Activated CD4-positive, alpha-beta T cell treated with anti-CD3 and anti-CD28 coated beads for 36 hours (primary cell): ENCODE data around the gene PDIA2. TPM values are rescaled to one million over a fixed set of nuclear protein-coding genes. Genes with fewer than 3 reads are reported as not detected.
A peak's percentile ranks its signal among the peaks of the same experiment; 100 is the strongest.

ENCODE experiments used
- ATAC-seq: fragments of 200-7000 bp; cut with Tn5 transposase; one replicate; pipeline ENCODE4 v1.10.0; 2021; ENCODE audit warnings: mild to moderate bottlenecking, moderate library complexity
- CTCF ChIA-PET: fragments of 350-600 bp; sonication (Branson Sonifier 250); formaldehyde crosslinking; loops from one replicate; lab custom pipeline; 2021; ENCODE audit warnings: antibody characterized with exemption; lab: Charles Lee
- POLR2A ChIA-PET: fragments of 350-600 bp; sonication (Branson Sonifier 250); formaldehyde crosslinking; loops from one replicate; lab custom pipeline; 2021; ENCODE audit warnings: antibody characterized with exemption, inconsistent platforms; lab: Charles Lee
- DNase-seq: peaks from one replicate; pipeline ENCODE4 v3.0.0-alpha.2; 2020
- H3K27ac Mint-ChIP-seq: one replicate; pipeline ENCODE4 v1.8.0; 2021; ENCODE audit warnings: mixed read lengths
- H3K27me3 Mint-ChIP-seq: one replicate; pipeline ENCODE4 v1.8.0; 2021; ENCODE audit warnings: mixed read lengths
- H3K36me3 Mint-ChIP-seq: one replicate; pipeline ENCODE4 v1.8.0; 2021; ENCODE audit warnings: low read depth, mixed read lengths
- H3K4me1 Mint-ChIP-seq: one replicate; pipeline ENCODE4 v1.8.0; 2021; ENCODE audit warnings: mixed read lengths
- H3K4me3 Mint-ChIP-seq: one replicate; pipeline ENCODE4 v1.8.0; 2021; ENCODE audit warnings: mild to moderate bottlenecking, moderate library complexity, mixed read lengths
- H3K9me3 Mint-ChIP-seq: one replicate; pipeline ENCODE4 v1.8.0; 2021; ENCODE audit warnings: low read depth, mixed read lengths
- intact Hi-C, 2 experiments: fragments of 100-400 bp; cut with DNase I in 1 of 2; cut with micrococcal nuclease in 1 of 2; formaldehyde crosslinking; loops; one replicate each; pipeline versions ENCODE4 v1.14.2 to v1.15.1; 2022 to 2024; cut with DNase I, micrococcal nuclease
- total RNA-seq, 2 experiments: library from RNA; stranded (reverse); gene quantifications; one replicate each; pipeline ENCODE4 v1.2.3, GENCODE V29; 2021

The PDIA2 gene
- not detected for total RNA-seq

- ATAC-seq: no peak
- Mint-ChIP-seq H3K9me3 (no peaks in the 10 kb centered on the region), H3K36me3 (peaks cover 12% of the 10 kb centered on the region), H3K4me3 (no peak within 1 kb of the TSS), H3K27ac (no peak within 1 kb of the TSS), H3K4me1 (peaks cover 3% of the 10 kb centered on the region), H3K27me3 (peaks cover 14% of the 10 kb centered on the region)
- ChIA-PET POLR2A (no interaction called here), CTCF (interaction anchor here (0.5 kb wide), 1 partner anchor 17 kb away, joined by 4 read pairs; no protein-coding TSS in a partner anchor)
- no peak for DNase-seq
- intact Hi-C loops: no loop called here
Observed at GRCh38 chr16:283033-283805, at the start of gene PDIA2. Gene PDIA2, plus strand, starts transcription at chr16:283164. Its CDS starts 6 bp downstream, at chr16:283170.

- Mint-ChIP-seq H3K36me3 (peaks cover 4% of the 10 kb centered on the region), H3K9me3 (no peaks in the 10 kb centered on the region), H3K27me3 (no peaks in the 10 kb centered on the region), H3K4me3 (peak within 1 kb of the TSS; percentile 90), H3K4me1 (peaks cover 17% of the 10 kb centered on the region), H3K27ac (peak within 1 kb of the TSS; percentile 96)
- ATAC-seq (peak; percentile 91), DNase-seq (peak; percentile 98)
- POLR2A ChIA-PET: interaction anchor here (0.6 to 1.4 kb wide), 11 partner anchors 10 to 267 kb away, joined by 3 to 13 read pairs (median 3); partner anchors contain the start of genes POLR3K and SNRNP25
- intact Hi-C loops: loop anchor here (1.0 to 2.0 kb wide), 12 partner anchors 96 to 1376 kb away; partner anchors contain the start of genes AXIN1 (in 2 of the 2), CAPN15 (in 1 of the 2), DECR2 (in 1 of the 2) and METTL26 (in 1 of the 2)
- CTCF ChIA-PET: interaction anchor here (0.6 to 1.8 kb wide), 15 partner anchors 8 to 1242 kb away, joined by 3 to 16 read pairs (median 4); partner anchors contain the start of gene RAB11FIP3
Observed at GRCh38 chr16:234468-235305, 48.3 kb upstream of the PDIA2 start, which contains the start of gene FAM234A. Gene FAM234A, plus strand, starts transcription at chr16:234821. Its CDS starts 19,593 bp downstream, at chr16:254414.

GRCh38 chr16:239948-240277 is 43.1 kb upstream of the PDIA2 start:
- H3K27ac Mint-ChIP-seq: no peak overlapping the region
- H3K36me3 Mint-ChIP-seq: peaks cover 6% of the 10 kb centered on the region
- intact Hi-C loops: no loop called here
- peaks cover 33% of the 10 kb centered on the region for H3K4me1 Mint-ChIP-seq
- no peak overlapping the region for H3K4me3 Mint-ChIP-seq
- DNase-seq: no peak
- ChIA-PET CTCF (interaction anchor here (1.2 to 1.3 kb wide), 2 partner anchors 12 to 16 kb away, joined by 3 to 5 read pairs; no protein-coding TSS in a partner anchor), POLR2A (interaction anchor here (0.6 kb wide), 2 partner anchors 12 to 1378 kb away, joined by 3 to 4 read pairs; no protein-coding TSS in a partner anchor)
- no peaks in the 10 kb centered on the region for H3K9me3 Mint-ChIP-seq
- no peaks in the 10 kb centered on the region for H3K27me3 Mint-ChIP-seq
- ATAC-seq: no peak

GRCh38 chr16:240559-240958 is 42.4 kb upstream of the PDIA2 start:
- peaks cover 27% of the 10 kb centered on the region for H3K4me1 Mint-ChIP-seq
- H3K9me3 Mint-ChIP-seq: no peaks in the 10 kb centered on the region
- H3K27ac Mint-ChIP-seq: no peak overlapping the region
- no peaks in the 10 kb centered on the region for H3K27me3 Mint-ChIP-seq
- ChIA-PET POLR2A (interaction anchor here (0.6 kb wide), 2 partner anchors 13 to 1377 kb away, joined by 3 to 4 read pairs; no protein-coding TSS in a partner anchor), CTCF (interaction anchor here (0.7 to 1.3 kb wide), 3 partner anchors 10 to 16 kb away, joined by 3 to 5 read pairs (median 3); no protein-coding TSS in a partner anchor)
- DNase-seq (no peak), ATAC-seq (no peak)
- intact Hi-C loops: no loop called here
- peaks cover 6% of the 10 kb centered on the region for H3K36me3 Mint-ChIP-seq
- no peak overlapping the region for H3K4me3 Mint-ChIP-seq

- Mint-ChIP-seq H3K4me1 (peaks cover 23% of the 10 kb centered on the region), H3K27ac (no peak overlapping the region), H3K9me3 (no peaks in the 10 kb centered on the region), H3K4me3 (no peak overlapping the region), H3K36me3 (peaks cover 3% of the 10 kb centered on the region), H3K27me3 (no peaks in the 10 kb centered on the region)
- intact Hi-C loops: no loop called here
- ChIA-PET CTCF (no interaction called here), POLR2A (no interaction called here)
- ATAC-seq (no peak), DNase-seq (no peak)
Observed at GRCh38 chr16:242281-242680, 40.7 kb upstream of the PDIA2 start.

GRCh38 chr16:243348-243747 is 39.6 kb upstream of the PDIA2 start:
- DNase-seq (no peak), ATAC-seq (no peak)
- CTCF ChIA-PET: interaction anchor here (0.9 to 1.7 kb wide), 2 partner anchors 8 to 136 kb away, joined by 4 to 7 read pairs; no protein-coding TSS in a partner anchor
- Mint-ChIP-seq H3K4me3 (no peak overlapping the region), H3K27me3 (no peaks in the 10 kb centered on the region), H3K4me1 (peaks cover 19% of the 10 kb centered on the region), H3K36me3 (peaks cover 1% of the 10 kb centered on the region), H3K27ac (no peak overlapping the region), H3K9me3 (no peaks in the 10 kb centered on the region)
- intact Hi-C loops: no loop called here
- POLR2A ChIA-PET: no interaction called here

- ChIA-PET CTCF (interaction anchor here (0.5 to 1.5 kb wide), 2 partner anchors 9 to 159 kb away, joined by 3 to 4 read pairs; no protein-coding TSS in a partner anchor), POLR2A (no interaction called here)
- H3K27me3 Mint-ChIP-seq: no peaks in the 10 kb centered on the region
- H3K9me3 Mint-ChIP-seq: no peaks in the 10 kb centered on the region
- ATAC-seq (no peak), DNase-seq (no peak)
- peaks cover 1% of the 10 kb centered on the region for H3K36me3 Mint-ChIP-seq
- H3K4me3 Mint-ChIP-seq: no peak overlapping the region
- intact Hi-C loops: no loop called here
- peaks cover 14% of the 10 kb centered on the region for H3K4me1 Mint-ChIP-seq
- H3K27ac Mint-ChIP-seq: no peak overlapping the region
Observed at GRCh38 chr16:245105-245504, 37.9 kb upstream of the PDIA2 start.

GRCh38 chr16:247027-247426 is 35.9 kb upstream of the PDIA2 start:
- CTCF ChIA-PET: no interaction called here
- intact Hi-C loops: no loop called here
- no peak overlapping the region for H3K27ac Mint-ChIP-seq
- H3K4me1 Mint-ChIP-seq: peaks cover 7% of the 10 kb centered on the region
- DNase-seq (no peak), ATAC-seq (no peak)
- peaks cover 1% of the 10 kb centered on the region for H3K36me3 Mint-ChIP-seq
- POLR2A ChIA-PET: no interaction called here
- no peaks in the 10 kb centered on the region for H3K27me3 Mint-ChIP-seq
- H3K9me3 Mint-ChIP-seq: no peaks in the 10 kb centered on the region
- H3K4me3 Mint-ChIP-seq: no peak overlapping the region

GRCh38 chr16:249431-249830 is 33.5 kb upstream of the PDIA2 start:
- Mint-ChIP-seq H3K27me3 (no peaks in the 10 kb centered on the region), H3K4me1 (peaks cover 26% of the 10 kb centered on the region), H3K4me3 (no peak overlapping the region), H3K9me3 (no peaks in the 10 kb centered on the region), H3K36me3 (peaks cover 2% of the 10 kb centered on the region), H3K27ac (no peak overlapping the region)
- ChIA-PET POLR2A (no interaction called here), CTCF (no interaction called here)
- ATAC-seq (no peak), DNase-seq (no peak)
- intact Hi-C loops: no loop called here

GRCh38 chr16:252366-253337 is 30.3 kb upstream of the PDIA2 start:
- Mint-ChIP-seq H3K9me3 (no peaks in the 10 kb centered on the region), H3K27ac (peak overlapping the region; percentile 85), H3K4me3 (peak overlapping the region; percentile 56), H3K4me1 (peaks cover 34% of the 10 kb centered on the region), H3K36me3 (peaks cover 8% of the 10 kb centered on the region), H3K27me3 (no peaks in the 10 kb centered on the region)
- peak; percentile 84 for ATAC-seq
- CTCF ChIA-PET: interaction anchor here (0.7 to 2.9 kb wide), 5 partner anchors 17 to 1041 kb away, joined by 3 to 16 read pairs (median 3); partner anchors contain the start of gene FAM234A
- intact Hi-C loops: loop anchor here in 1 of 2 experiments (1.0 kb wide), 1 partner anchor 23 kb away; the partner anchor contains the start of gene LUC7L
- DNase-seq: peak; percentile 68
- POLR2A ChIA-PET: interaction anchor here (1.9 kb wide), 1 partner anchor 17 kb away, joined by 13 read pairs; the partner anchor contains the start of gene FAM234A
